ENCODE measurements around the gene ATP8B1.
"Not testable (repeated sequence)": the region's sequence is repeated elsewhere in the genome, so short reads cannot be mapped to it uniquely, and the experiment has no call there.

ATP8B1 gene

DNA sequence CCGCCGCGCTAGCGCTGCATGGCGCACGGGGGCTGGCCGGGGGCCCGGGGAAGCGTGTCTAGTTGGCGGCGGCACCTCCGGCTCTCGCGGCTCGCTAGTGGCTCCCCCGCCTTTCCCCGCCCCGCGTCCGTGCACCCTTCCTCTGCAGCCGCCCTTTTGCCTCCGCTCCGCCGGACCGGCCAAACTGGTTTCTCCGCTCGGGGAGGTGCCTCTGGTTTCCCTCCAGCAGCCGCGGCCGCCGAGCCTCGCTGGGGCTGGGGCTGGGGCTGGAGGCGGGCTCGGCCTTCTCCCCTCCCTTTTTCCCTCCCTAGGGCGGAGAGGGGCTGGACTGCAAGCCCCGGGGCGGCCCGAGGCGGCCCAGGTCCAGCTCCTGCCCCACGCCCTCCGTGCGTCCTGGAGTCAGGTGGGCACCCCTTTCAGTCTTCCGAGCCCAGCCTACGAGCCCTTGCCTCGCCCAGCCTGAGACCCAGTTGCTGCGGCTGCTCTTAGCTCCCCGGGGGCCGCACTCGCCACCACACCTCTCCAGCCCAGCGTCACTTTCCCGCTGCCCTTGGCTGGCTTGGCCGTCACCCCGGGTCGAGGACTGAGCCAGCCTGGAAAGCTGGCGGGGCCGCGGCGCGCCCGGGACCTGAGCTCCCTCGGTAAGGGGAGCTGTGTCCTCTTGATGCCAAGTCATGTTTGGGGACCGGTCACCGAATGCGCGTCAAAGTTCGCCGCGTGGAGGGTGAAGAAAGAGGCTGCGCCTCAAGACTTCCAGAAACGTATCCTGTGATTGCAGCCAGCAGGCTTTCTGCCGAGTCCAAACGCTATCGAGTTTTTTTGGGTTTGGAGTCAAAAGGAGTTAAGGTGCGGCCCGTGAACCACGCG lies at the start of gene ATP8B1:
Gene ATP8B1, minus strand, starts transcription at position 213 of the 867 bp plus-strand sequence. CDS start 71,508 bp downstream, outside the sequence.
- DNase-seq (ENCODE audit: low read depth): no peak

GRCh38 chr18:57850063-57850462 lies 46.9 kb upstream of the ATP8B1 start:
- no peak for DNase-seq (ENCODE audit: low read depth)

GRCh38 chr18:57848374-57848773 lies 45.3 kb upstream of the ATP8B1 start:
- DNase-seq (ENCODE audit: low read depth): peak; percentile 40

- not testable (repeated sequence) for DNase-seq (ENCODE audit: low read depth)
These were observed 44.3 kb upstream of the ATP8B1 start for GRCh38 chr18:57847431-57847830.

GRCh38 chr18:57846258-57846657 lies 43.1 kb upstream of the ATP8B1 start:
- peak; percentile 71 for DNase-seq (ENCODE audit: low read depth)

GRCh38 chr18:57845605-57846074 lies 42.5 kb upstream of the ATP8B1 start:
- no peak for DNase-seq (ENCODE audit: low read depth)

- DNase-seq (ENCODE audit: low read depth): no peak
These were observed 41.2 kb upstream of the ATP8B1 start for GRCh38 chr18:57844319-57844718.

GRCh38 chr18:57843386-57843785 lies 40.3 kb upstream of the ATP8B1 start:
- DNase-seq (ENCODE audit: low read depth): no peak

DNA sequence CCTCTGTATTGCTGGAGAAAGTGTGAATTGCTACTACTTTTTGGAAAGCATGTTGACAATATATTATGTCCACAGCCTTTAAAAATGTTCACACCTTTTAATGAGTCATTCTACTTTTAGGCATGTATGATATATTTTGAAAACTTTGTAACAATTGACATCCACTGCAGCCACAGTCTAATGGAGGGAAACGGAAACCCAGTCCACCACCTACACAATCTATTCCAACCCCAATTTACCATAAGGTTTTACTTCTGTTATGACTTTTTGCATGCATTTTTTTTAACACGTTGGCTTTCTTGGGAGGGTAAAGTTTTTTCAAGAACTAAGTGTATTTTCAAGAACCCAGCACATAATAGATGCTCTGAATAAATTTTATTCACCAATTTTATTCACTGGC lies 38.5 kb upstream of the ATP8B1 start:
- DNase-seq (ENCODE audit: low read depth): no peak

DNA sequence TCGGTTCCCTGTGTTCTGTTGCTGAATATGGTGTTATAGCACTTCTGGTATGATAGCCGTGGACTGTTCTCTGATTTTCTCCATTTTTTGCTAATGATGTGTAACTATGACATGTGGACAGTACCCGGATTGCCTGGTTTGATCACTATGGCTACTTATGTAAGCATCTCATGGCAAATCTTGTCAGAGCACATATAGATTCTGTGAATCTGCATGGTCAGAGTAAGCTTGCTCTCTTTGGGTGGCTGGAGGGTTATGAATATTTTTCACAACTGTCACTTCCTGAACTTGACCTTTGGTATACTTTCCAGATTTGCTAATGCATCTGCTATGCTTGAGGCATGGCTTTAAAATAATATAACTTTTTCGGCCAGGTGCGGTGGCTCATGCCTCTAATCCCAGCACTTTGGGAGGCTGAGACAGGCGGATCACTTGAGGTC lies 36.8 kb upstream of the ATP8B1 start:
- DNase-seq (ENCODE audit: low read depth): peak; percentile 31

DNA sequence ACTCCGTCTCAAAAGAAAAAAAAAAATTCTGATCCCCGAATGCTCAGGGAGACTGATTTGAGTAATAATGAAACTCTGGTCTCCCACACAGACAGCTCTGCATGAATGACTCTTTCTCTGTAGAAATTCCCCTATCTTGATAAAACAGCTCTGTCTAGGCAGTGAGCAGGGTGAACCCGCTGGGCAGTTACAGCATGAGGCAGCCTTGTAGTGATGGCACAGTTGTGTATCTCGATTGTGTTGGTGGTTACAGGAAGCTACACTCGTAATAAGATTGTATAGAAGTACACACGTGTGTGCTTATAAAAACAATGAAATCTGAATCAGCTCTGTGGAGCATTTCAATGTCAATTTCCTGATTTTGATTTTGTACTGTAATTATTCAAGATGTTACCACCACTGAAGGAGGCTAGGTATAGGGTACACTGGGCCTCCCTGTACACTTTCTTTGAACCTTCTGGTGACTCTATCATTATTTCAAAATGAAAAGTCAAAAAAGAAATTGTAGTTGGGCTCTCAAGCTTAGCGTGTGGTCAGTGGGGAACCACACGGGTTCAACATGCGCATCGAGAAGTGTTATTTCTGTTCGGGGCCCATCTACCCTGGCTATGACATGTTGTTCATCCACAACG lies 34.9 kb upstream of the ATP8B1 start:
- DNase-seq (ENCODE audit: low read depth): peak; percentile 54

GRCh38 chr18:57836557-57836956 lies 33.4 kb upstream of the ATP8B1 start:
- no peak for DNase-seq (ENCODE audit: low read depth)

DNA sequence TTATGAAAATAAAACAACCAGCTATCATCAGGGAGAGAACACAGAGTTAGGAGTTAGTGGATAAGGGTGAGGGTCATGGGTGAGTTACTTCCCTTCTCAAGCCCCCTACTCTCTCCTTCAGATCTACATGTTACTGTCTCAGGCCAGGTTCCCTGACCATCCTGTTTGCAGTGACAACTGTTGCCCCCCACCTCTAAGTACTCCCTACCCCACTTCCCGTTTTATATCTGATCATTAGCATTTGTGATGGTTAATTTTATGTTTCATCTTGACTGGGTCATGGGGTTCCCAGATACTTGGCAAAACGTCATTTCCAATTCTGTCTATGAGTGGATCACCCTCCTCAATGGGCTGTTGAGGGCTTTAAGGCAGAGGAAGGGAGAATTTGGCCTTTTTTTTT lies 32.8 kb upstream of the ATP8B1 start:
- DNase-seq (ENCODE audit: low read depth): no peak

DNA sequence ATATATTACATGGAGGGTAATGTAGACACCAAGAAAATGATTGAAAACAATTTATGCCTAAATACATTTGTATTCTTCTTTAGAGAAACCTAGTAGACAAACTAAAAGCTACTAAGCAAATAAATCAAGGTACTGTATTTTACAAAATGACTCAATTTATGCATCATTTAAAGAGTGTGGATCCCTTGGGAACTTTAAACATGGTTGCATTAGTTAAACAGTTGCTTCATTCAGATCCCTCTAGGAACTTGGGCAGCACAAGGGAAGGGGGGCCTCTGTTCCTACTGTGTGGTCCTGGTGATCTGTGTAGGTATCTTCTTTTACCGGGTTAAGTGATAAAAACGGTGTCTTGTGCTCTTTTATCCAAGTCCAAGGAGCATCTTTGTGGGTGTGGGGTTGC lies 31.5 kb upstream of the ATP8B1 start:
- DNase-seq (ENCODE audit: low read depth): no peak

DNA sequence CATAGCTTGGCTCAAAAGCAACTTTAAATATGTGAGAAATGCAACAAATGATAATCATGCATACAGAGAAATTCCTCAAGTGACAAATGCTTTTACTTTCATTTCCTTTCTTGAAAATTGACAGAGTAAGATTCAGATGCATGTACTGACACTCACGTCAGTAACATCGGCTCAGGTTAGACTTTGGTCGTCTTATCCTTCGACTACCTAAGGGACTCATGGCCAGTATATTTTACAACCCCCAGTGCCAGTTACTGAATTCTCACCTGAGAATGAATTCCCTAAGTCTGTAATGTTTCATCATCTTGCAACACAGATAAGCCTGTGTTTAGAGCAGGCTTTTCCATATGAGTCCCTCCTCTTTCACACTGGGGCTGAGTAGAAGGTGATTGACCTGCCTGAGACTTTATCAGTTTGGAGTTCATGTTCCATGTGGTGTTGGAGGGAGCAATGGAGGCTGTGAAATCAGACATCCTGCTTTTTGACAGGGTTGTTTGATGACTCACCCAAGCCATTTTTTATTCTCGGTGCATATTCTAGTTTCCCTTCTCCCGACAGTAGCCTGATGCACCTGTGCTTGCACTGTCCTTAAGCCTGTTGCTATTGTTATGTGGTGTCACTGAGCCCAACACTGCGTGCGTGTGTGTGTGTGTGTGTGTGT lies 30.5 kb upstream of the ATP8B1 start:
- DNase-seq (ENCODE audit: low read depth): peak; percentile 43

DNA sequence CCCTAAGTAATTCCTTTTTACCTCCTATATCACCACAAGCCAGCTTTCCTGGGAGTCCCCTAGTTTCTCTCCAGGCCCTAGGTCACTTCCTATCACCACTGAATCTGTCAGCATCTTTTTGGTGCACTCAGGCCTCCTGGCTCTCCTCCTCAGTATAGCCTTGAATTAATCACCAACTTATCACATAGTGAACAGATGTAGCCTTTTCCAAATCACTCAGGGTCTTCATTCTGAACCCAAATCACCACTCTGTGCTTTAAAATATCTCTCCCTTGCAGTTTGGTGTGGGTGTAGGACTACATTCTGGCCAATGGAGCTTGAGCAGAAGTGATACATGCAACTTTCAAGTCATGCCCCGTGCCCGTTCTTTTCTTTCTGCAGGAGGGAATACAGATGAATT lies 29.6 kb upstream of the ATP8B1 start:
- DNase-seq (ENCODE audit: low read depth): no peak

DNA sequence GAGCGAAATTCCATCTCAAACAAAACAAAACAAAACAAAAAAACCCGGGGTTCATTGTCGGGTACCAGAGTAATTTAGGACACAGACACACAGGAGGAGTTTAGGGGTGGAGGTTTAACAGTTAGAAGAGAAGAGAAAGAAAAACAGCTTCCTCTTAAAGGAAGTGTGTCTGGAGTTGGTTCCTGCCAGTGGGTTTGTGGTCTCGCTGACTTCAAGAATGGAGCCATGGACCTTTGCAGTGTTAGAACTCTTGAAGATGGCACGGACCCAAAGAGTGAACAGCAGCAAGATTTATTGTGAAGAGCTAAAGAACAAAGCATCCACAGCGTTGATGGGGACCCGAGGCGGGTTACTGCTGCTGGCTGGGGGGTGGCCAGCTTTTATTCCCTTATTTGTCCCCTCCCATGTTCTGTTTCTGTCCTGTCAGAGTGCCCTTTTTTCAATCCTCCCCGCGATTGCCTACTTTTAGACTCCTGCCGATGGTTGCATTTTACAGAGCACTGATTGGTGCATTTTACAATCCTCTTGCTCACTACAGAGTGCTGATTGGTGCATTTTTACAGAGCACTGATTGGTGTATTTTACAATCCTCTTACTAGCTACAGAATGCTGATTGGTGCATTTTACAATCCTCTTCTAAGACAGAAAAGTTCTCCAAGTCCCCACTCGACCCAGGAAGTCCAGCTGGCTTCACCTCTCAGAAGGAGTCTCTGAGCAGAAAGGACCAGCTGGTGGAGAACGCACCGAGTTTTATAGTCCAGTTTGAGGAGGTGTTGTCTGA lies 28.7 kb upstream of the ATP8B1 start:
- no peak for DNase-seq (ENCODE audit: low read depth)

GRCh38 chr18:57827646-57828045 lies 24.5 kb upstream of the ATP8B1 start:
- no peak for DNase-seq (ENCODE audit: low read depth)

- DNase-seq (ENCODE audit: low read depth): no peak
These were observed 23.1 kb upstream of the ATP8B1 start for GRCh38 chr18:57826252-57826651.

DNA sequence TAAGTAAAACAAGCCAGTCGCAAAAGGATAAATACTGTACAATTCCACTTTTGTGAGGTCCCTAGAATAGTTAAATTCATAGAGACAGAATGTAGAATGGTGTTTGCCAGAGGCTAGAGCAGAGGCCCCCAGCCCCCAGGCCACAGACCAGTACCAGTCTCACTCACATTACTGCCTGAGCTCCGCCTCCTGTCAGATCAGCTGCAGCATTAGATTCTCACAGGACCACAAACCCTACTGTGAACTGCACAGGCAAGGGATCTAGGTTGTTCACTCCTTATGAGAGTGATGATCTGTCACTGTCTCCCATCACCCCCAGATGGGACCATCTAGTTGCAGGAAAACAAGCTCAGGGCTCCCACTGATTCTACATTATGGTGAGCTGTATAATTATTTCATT lies 17.5 kb upstream of the ATP8B1 start:
- DNase-seq (ENCODE audit: low read depth): not testable (repeated sequence)

DNA sequence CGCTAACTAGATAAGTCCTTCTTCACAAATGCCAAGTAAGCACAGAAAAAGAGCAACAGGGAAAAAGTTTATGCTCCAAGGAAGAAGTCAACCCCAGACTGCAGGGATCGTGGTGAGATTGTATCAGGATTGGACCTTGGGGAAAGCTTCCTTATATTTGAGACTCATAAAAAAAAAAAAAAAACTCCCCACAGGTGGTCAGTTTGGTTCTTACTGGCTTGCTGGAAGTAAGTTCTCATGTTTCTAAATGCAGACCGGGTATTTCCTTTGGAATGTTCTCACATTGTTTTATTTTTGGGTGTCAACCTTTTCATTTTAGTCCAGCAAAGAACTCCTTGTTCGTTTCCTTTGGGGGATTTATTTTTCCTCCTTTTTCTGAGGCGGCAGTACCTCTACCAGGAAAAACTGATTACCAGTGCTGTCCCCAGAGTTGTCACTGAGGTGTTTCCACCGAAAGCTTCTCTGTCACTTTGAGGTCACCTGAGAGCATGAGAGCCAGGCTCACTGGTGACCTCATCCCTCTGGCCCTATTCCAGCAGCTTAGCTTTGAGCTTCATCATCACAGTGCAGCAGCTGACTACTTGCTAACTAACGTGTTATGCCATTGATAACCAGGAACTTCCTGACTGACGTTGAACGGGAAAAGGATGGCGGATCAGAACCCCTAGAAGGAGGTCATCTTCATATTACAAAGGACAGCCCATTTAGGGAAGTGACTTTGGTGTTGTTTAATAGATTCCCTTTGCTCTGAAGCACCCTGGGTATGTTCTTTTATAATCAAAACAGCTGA lies 16.8 kb upstream of the ATP8B1 start:
- DNase-seq (ENCODE audit: low read depth): peak; percentile 64
